RWPE1 (cell line): ENCODE measurements around the gene MYMK.

Experiments
- CTCF ChIA-PET: fragments of 350-600 bp; sonication (Branson Sonifier 250); formaldehyde crosslinking; extraction: SDS; loops from one replicate; lab custom pipeline; 2021; lab: Yijun Ruan, JAX
- POLR2A ChIA-PET: fragments of 400-600 bp; formaldehyde crosslinking; extraction: SDS; loops from one replicate; lab custom pipeline; 2020; ENCODE audit warnings: antibody characterized with exemption; ENCODE audit not compliant: low non-redundant PET; lab: Yijun Ruan, JAX
- DNase-seq: peaks from one replicate; pipeline ENCODE4 v3.0.0; 2012; ENCODE audit warnings: low spot score
- H3K27ac ChIP-seq: fragments of 450-650 bp; 2 replicates; pipeline ENCODE4 v1.5.1; 2017
- CTCF ChIP-seq: fragments of 450-650 bp; conservative IDR thresholded peaks from 2 replicates; pipeline ENCODE4 v1.5.1; 2017; ENCODE audit warnings: low read depth, mild to moderate bottlenecking

Gene MYMK

GRCh38 chr9:133468374-133468773, 56.4 kb downstream of the MYMK start:
- POLR2A ChIA-PET = interaction anchor here (1.8 kb wide), 1 partner anchor 10 kb away, joined by 5 read pairs; the partner anchor contains the start of gene SLC2A6
- DNase-seq = no peak
- H3K27ac ChIP-seq = no peak overlapping the region
- CTCF ChIA-PET = no interaction called here
- no peak for TF ChIP-seq CTCF

GRCh38 chr9:133467101-133467500, 57.7 kb downstream of the MYMK start:
- no peak overlapping the region for H3K27ac ChIP-seq
- ChIA-PET POLR2A (no interaction called here), CTCF (no interaction called here)
- TF ChIP-seq CTCF = no peak
- DNase-seq = no peak

- H3K27ac ChIP-seq = no peak overlapping the region
- no peak for DNase-seq
- TF ChIP-seq CTCF = no peak
- ChIA-PET CTCF (interaction anchor here (0.6 to 1.2 kb wide), 3 partner anchors 21 to 70 kb away, joined by 3 to 4 read pairs (median 3); no protein-coding TSS in a partner anchor), POLR2A (interaction anchor here (0.6 kb wide), 1 partner anchor 65 kb away, joined by 9 read pairs; no protein-coding TSS in a partner anchor)
These were observed 58.8 kb downstream of the MYMK start for GRCh38 chr9:133465984-133466383.

- CTCF ChIA-PET = interaction anchor here (1.2 kb wide), 2 partner anchors 9 to 22 kb away, joined by 3 read pairs; no protein-coding TSS in a partner anchor
- no peak for TF ChIP-seq CTCF
- H3K27ac ChIP-seq = no peak overlapping the region
- DNase-seq = no peak
- POLR2A ChIA-PET = no interaction called here
These were observed 60.1 kb downstream of the MYMK start for GRCh38 chr9:133464638-133465037.
